ENCODE measurements around the gene GNG12.
"Not testable (repeated sequence)": the region's sequence is repeated elsewhere in the genome, so short reads cannot be mapped to it uniquely, and the experiment has no call there.

Gene GNG12

DNA sequence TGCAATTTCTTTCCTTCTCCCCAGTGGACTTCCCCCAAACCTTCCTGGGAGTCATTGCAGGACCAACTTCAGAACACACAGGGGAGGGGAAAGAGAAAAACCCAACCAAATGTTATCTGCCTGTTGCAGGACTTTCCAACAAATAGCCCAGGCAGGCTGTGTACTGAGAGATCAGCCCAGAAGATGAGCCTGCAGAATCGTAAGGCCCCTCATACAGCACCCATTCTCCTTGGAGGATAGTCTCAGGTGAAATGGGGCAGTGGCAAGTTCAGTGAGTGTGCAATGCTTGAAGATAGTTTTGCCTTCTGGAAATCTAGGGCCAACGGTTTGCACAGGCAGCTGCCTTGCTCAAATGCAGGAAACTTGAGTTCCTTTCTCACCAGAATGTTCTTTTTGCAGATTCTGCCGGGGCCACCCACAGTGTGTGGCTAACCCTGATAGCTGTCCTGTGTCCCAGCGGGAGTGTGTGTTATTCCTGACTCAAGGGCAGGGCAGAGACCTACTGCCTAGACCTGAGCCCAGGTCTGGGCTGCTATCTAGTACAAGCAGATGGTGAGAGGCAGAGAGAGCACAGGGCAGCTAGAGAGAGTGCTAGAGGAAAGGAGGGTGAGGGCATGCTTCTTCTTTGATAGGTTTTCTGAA, 99.5 kb downstream of the GNG12 start:
- no peak for DNase-seq (ENCODE audit: low read depth)

GRCh38 chr1:67732750-67733151, 100.5 kb downstream of the GNG12 start:
- peak; percentile 26 for DNase-seq (ENCODE audit: low read depth)

DNA sequence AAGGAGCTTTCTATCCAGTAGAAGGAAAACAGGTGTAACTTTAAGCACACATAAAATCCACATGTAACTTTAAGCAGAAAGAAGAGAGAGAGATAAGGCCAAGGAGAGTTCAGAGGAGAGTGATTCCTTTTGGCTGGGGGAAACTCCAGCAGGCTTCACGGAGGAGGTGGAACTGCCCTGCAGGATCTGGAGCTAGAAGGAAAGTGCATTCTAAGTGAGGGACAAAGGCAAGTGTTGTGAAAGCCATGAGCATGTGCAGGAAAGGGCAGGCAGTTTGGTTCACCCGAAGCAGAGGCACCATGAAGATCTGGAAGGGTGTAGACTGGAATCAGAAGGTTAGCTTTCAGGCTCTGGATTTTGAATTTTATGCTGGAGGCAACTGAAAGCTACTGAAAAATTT, 101.9 kb downstream of the GNG12 start:
- DNase-seq (ENCODE audit: low read depth) = no peak

DNA sequence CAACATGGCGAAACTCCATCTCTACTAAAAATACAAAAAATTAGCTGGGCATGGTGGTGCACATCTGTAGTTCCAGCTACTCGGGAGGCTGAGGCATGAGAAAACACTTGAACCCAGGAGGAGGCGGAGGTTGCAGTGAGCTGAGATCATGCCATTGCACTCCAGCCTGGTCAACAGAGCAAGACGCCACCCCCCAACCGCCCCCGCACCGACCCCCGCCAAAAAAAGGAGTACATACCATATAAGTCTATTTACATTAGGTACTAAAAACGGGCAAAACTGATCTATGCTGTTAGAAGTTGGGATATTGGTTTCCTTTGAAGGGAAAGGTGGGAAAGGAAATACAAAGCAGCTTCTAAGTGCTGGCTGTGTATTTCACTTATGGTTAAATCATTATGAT, 103.0 kb downstream of the GNG12 start:
- not testable (repeated sequence) for DNase-seq (ENCODE audit: low read depth)

DNA sequence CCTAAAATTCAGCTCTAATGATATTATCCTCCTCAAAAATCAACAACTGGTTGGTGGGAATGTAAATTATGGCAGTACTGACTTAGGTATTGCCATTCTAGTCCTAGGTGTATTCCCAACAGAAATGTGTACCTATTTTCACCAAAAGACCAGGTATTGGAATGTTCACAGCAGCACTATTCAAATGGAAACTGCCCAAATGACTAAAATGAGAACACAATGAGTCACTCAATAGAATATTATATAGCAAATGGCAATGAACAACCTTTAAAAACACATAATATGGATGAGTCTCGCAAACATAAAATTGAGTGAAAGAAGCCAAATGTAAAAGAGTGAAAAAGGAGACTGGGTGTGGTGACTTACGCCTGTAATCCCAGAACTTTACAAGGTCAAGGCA, 103.4 kb downstream of the GNG12 start:
- no peak for DNase-seq (ENCODE audit: low read depth)

DNA sequence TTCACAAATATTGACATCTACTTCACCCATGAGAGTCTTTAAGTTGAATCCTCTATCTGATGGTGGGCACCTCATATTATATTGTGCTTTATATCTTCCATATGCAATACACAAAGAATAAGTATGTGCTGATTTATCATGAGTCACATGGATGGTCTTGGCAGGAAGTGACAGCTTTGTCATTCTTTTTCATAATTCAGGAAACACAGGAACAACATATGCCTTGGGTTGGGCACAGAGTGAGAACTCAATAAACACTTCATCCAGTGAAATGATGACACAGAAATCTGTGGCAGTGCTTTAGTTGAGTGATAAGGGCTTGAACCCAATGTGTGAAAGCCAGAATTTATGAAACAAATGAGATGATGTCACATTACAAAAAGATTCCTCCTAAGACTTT, 107.0 kb downstream of the GNG12 start:
- DNase-seq (ENCODE audit: low read depth) = peak; percentile 89

- DNase-seq (ENCODE audit: low read depth) = peak; percentile 75
Observed at GRCh38 chr1:67724928-67725560, 108.2 kb downstream of the GNG12 start.

- peak; percentile 91 for DNase-seq (ENCODE audit: low read depth)
Observed at GRCh38 chr1:67723620-67724019, 109.6 kb downstream of the GNG12 start.

DNA sequence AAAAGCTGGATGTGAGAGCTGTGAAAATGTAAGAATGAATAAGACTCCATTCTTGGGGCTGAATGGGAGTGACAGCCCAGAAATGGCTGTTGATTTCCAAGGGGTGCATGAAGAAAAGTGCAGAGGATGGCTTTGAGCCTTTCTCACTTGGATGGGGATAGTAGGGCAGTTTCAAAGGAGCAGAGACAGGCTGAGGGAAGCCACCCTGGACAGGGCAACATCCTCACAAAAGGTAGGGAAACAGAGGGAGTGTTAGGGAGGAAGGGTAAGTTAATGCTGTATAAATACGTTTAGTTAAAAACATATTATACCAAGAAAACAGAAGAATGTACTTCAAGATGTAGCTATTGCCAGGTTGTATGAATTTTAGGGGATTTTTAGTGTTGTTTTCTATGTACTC, 110.1 kb downstream of the GNG12 start:
- no peak for DNase-seq (ENCODE audit: low read depth)

GRCh38 chr1:67722292-67722944, 110.8 kb downstream of the GNG12 start:
- peak; percentile 21 for DNase-seq (ENCODE audit: low read depth)

DNA sequence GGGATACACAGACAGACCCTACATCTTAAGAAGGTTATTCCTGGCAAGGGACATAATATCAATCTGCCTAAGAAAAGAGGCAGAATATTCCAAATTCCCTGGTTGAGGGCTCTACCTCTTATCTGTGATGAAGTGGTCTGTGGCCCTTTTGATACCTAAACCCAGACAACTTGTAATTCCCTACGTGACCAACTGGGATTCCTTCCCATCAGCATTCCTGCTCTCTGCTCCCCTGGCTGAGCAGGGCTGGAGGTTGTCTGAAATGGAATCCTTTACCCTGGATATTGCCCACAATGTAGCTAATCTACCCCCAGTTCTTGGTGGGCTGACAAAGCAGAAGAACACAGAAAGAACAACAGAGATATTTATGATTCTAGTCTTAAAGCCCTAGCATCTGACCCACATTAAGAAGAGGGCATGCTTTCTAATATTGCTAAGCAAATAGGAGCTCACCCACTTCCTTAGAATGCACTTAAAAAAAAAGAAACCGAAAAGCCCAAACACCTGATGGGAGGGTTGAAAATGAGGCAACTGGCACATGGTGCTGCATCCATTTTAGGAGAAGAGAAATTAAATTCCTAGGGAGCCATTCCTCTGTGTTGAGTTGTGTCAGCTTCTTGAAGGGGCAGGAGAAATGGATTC, 111.5 kb downstream of the GNG12 start:
- DNase-seq (ENCODE audit: low read depth) = no peak

GRCh38 chr1:67721112-67721511, 112.2 kb downstream of the GNG12 start:
- DNase-seq (ENCODE audit: low read depth) = no peak

- DNase-seq (ENCODE audit: low read depth) = no peak
Observed at GRCh38 chr1:67719329-67720196, 113.7 kb downstream of the GNG12 start.

GRCh38 chr1:67717876-67718275, 115.4 kb downstream of the GNG12 start:
- peak; percentile 84 for DNase-seq (ENCODE audit: low read depth)

GRCh38 chr1:67716800-67717199, 116.5 kb downstream of the GNG12 start:
- peak; percentile 38 for DNase-seq (ENCODE audit: low read depth)

DNA sequence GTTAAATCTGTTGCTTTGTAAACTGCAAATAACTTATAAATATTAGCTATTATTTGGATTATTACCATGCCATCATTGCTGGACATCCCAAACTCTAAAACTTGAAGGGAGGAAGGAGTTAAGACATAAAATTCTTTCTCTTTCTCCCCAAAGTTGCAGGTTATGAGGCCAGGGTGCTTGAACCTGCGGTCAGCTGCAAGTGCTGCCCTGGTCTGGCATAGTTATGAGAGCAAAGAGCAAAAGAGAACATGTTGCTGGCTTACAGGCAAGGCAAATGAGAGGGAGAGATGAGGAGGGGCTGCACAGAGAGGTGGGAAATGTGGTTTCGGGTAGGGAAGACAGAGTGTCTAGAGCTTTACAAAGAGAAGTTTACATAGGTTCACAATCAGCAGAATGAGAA, 117.4 kb downstream of the GNG12 start:
- DNase-seq (ENCODE audit: low read depth) = no peak

- peak; percentile 97 for DNase-seq (ENCODE audit: low read depth)
Observed at GRCh38 chr1:67713057-67713846, 120.0 kb downstream of the GNG12 start.

DNA sequence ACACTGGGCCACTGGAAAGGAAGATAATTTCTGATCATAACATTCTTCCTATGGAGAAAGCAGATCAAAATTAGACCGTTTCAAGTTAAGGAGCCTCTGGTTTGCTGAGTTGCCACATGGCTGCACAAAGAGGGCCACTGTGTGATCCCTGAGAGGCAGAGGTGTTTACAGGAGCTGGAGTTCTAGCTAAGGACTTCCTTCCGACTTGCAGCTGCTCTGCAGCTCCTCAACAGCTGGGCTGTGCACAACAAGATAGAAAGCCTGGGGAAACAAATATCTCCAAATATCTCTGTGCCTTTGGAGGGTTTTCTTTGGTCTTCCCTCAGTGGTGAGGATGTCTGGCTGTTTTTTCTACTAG, 121.4 kb downstream of the GNG12 start:
- no peak for DNase-seq (ENCODE audit: low read depth)

DNA sequence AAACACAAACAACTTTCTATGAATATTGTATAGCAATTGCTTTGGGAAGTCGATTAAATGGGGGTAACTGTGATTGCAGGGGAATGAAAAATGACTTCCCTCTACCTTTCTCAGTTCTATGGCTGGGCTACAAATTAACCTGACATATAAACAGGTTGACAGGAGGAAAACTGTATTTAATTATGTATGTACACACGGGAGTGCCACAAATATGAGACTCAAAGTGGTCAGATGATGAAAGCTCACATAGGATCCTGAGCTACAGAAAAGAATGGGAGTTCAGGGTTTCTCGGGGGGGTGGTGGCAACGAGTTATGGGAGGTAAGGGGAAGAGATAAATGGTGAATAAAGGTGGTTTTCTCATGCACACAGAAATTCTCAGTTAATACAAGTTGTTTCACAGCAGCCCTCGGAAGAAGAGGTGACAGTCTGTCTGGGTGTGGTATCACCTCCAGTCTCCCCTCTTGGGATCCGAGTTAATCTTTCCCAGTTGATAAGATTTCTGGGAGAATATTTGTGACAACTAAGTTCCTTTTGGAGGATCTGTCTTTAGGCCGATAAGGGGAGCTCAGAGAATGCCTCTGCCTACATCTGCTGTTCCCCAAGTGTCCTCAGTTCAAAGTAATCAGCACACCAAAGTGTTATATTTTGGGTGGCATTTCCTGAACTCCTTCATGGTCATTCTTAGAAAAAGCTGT, 122.0 kb downstream of the GNG12 start:
- DNase-seq (ENCODE audit: low read depth) = no peak

DNA sequence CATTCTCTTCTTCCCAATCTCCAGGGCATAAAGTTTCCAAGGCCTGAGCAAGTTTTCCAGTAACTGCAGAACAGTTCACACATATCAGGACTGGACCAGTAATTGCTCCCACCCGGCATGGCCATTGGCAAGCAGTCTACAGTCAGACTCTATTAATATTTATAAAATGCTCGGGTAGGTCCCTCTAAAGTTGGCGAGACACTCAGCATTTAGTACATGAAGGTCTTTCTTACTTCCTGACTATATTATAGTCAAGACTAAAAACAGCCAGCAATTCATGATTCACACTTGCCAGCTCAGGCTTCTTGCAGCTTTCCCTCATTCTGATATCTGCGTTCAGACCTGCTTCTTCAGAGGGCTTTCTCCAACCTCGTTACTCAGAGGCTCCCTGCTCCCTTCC, 122.8 kb downstream of the GNG12 start:
- DNase-seq (ENCODE audit: low read depth) = peak; percentile 87

DNA sequence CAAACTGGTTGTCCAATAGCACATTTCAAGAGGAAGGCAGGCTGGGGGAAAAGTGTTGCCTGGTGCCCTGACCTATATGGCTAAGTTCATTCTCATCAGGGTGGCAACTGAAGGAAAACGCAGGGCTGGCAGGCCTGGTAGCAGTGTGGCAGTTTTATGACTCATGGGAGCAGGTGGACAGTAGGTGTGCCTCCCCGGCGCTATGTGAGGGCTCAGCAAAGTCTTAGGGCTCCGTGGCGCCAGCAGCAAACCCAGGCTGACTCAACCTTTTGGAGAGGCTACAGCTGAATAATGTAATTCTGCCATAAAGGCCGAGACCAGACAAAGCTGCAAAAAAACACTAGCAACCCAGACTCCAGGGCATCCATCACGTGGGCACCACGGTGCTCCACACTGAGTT, 124.7 kb downstream of the GNG12 start:
- DNase-seq (ENCODE audit: low read depth) = no peak
